ENCODE results near the gene WDR74.
"Not testable (repeated sequence)": the region's sequence is repeated elsewhere in the genome, so short reads cannot be mapped to it uniquely, and the experiment has no call there.

Gene WDR74

GRCh38 chr11:62844154-62844553 is 4.8 kb upstream of the WDR74 start:
- no peak overlapping the region for H3K4me2 ChIP-seq (ENCODE audit: insufficient read depth, low read length)
- peaks cover 3% of the 10 kb centered on the region for H3K79me2 ChIP-seq (ENCODE audit: insufficient read depth, low read length)
- TF ChIP-seq CTCF (IDR thresholded peaks at IDR 0.05; ENCODE audit: borderline replicate concordance, extremely low read depth, low read length, poor library complexity, severe bottlenecking): no peak
- no peak for TF ChIP-seq EZH2 (IDR thresholded peaks at IDR 0.05; ENCODE audit: borderline replicate concordance, low read depth, low read length, severe bottlenecking)
- H3K4me3 ChIP-seq (ENCODE audit: low read depth in 1 of 2, low read length in 2 of 2): no peak overlapping the region
- no peaks in the 10 kb centered on the region for H3K27me3 ChIP-seq (ENCODE audit: insufficient read depth, low read length, poor library complexity)
- H3K9me3 ChIP-seq (ENCODE audit: insufficient read depth, low read length, severe bottlenecking): no peaks in the 10 kb centered on the region
- ATAC-seq (ENCODE audit: insufficient read depth, low read depth): no peak
- no peaks in the 10 kb centered on the region for H4K20me1 ChIP-seq (ENCODE audit: insufficient read depth, low read length)
- H3K4me1 ChIP-seq (ENCODE audit: insufficient read depth, low read length): peaks cover 24% of the 10 kb centered on the region
- H2AFZ ChIP-seq (ENCODE audit: low read depth, low read length): no peak overlapping the region
- no peak for DNase-seq
- H3K36me3 ChIP-seq (ENCODE audit: insufficient read depth, low read length): no peaks in the 10 kb centered on the region
- no peak overlapping the region for H3K27ac ChIP-seq (ENCODE audit: low read length)
- H3K9ac ChIP-seq (ENCODE audit: low read depth, low read length): no peak overlapping the region

GRCh38 chr11:62843466-62843865 is 4.1 kb upstream of the WDR74 start:
- H3K4me2 ChIP-seq (ENCODE audit: insufficient read depth, low read length): no peak overlapping the region

GRCh38 chr11:62842891-62843290 is 3.5 kb upstream of the WDR74 start:
- peak overlapping the region in 1 of 2 experiments; percentile 59; a peak in 2 of 4 replicates for H3K4me3 ChIP-seq (ENCODE audit: low read depth in 1 of 2, low read length in 2 of 2)
- peak overlapping the region; percentile 77 for H3K4me2 ChIP-seq (ENCODE audit: insufficient read depth, low read length)

More at GRCh38 chr11:62843466-62843865, 4.1 kb upstream of the WDR74 start:
- no peaks in the 10 kb centered on the region for H3K9me3 ChIP-seq (ENCODE audit: insufficient read depth, low read length, severe bottlenecking)
- peaks cover 10% of the 10 kb centered on the region for H3K79me2 ChIP-seq (ENCODE audit: insufficient read depth, low read length)
- ATAC-seq (ENCODE audit: insufficient read depth, low read depth): no peak
- no peaks in the 10 kb centered on the region for H3K36me3 ChIP-seq (ENCODE audit: insufficient read depth, low read length)
- 0 out of 2 replicates have a peak overlapping the region, but pooled peaks have one; percentile 31 for H3K27ac ChIP-seq (ENCODE audit: low read length)
- no peak overlapping the region; the same call in 1 of the 2 replicates for H3K9ac ChIP-seq (ENCODE audit: low read depth, low read length)
- H3K4me3 ChIP-seq (ENCODE audit: low read depth in 1 of 2, low read length in 2 of 2): no peak overlapping the region
- DNase-seq: no peak
- no peak overlapping the region for H2AFZ ChIP-seq (ENCODE audit: low read depth, low read length)
- no peaks in the 10 kb centered on the region for H3K27me3 ChIP-seq (ENCODE audit: insufficient read depth, low read length, poor library complexity)
- H4K20me1 ChIP-seq (ENCODE audit: insufficient read depth, low read length): no peaks in the 10 kb centered on the region
- TF ChIP-seq EZH2 (IDR thresholded peaks at IDR 0.05; ENCODE audit: borderline replicate concordance, low read depth, low read length, severe bottlenecking): no peak
- no peak for TF ChIP-seq CTCF (IDR thresholded peaks at IDR 0.05; ENCODE audit: borderline replicate concordance, extremely low read depth, low read length, poor library complexity, severe bottlenecking)
- peaks cover 26% of the 10 kb centered on the region for H3K4me1 ChIP-seq (ENCODE audit: insufficient read depth, low read length)

GRCh38 chr11:62842171-62842741 is 2.9 kb upstream of the WDR74 start:
- Histone ChIP-seq H3K36me3 (ENCODE audit: insufficient read depth, low read length) (peaks cover 8% of the 10 kb centered on the region), H2AFZ (ENCODE audit: low read depth, low read length) (peak overlapping the region; percentile 78), H3K4me2 (ENCODE audit: insufficient read depth, low read length) (peak overlapping the region; percentile 77), H3K9ac (ENCODE audit: low read depth, low read length) (peak overlapping the region; percentile 74), H3K4me3 (ENCODE audit: low read depth in 1 of 2, low read length in 2 of 2) (peak overlapping the region; percentile 40 to 59; a peak in 3 of 4 replicates), H3K27me3 (ENCODE audit: insufficient read depth, low read length, poor library complexity) (no peaks in the 10 kb centered on the region), H3K79me2 (ENCODE audit: insufficient read depth, low read length) (peaks cover 21% of the 10 kb centered on the region), H4K20me1 (ENCODE audit: insufficient read depth, low read length) (no peaks in the 10 kb centered on the region), H3K27ac (ENCODE audit: low read length) (peak overlapping the region; percentile 94), H3K9me3 (ENCODE audit: insufficient read depth, low read length, severe bottlenecking) (no peaks in the 10 kb centered on the region), H3K4me1 (ENCODE audit: insufficient read depth, low read length) (peaks cover 38% of the 10 kb centered on the region)
- DNase-seq (peak; percentile 71), ATAC-seq (ENCODE audit: insufficient read depth, low read depth) (no peak)
- TF ChIP-seq CTCF (IDR thresholded peaks at IDR 0.05; ENCODE audit: borderline replicate concordance, extremely low read depth, low read length, poor library complexity, severe bottlenecking) (no peak), EZH2 (IDR thresholded peaks at IDR 0.05; ENCODE audit: borderline replicate concordance, low read depth, low read length, severe bottlenecking) (no peak)

More at GRCh38 chr11:62842891-62843290, 3.5 kb upstream of the WDR74 start:
- DNase-seq; H3K9me3 ChIP-seq (ENCODE audit: insufficient read depth, low read length, severe bottlenecking); H4K20me1 ChIP-seq (ENCODE audit: insufficient read depth, low read length); H3K36me3 ChIP-seq (ENCODE audit: insufficient read depth, low read length); H3K27me3 ChIP-seq (ENCODE audit: insufficient read depth, low read length, poor library complexity); ATAC-seq (ENCODE audit: insufficient read depth, low read depth): not testable (repeated sequence)
- Histone ChIP-seq H3K4me1 (ENCODE audit: insufficient read depth, low read length) (peaks cover 32% of the 10 kb centered on the region), H3K79me2 (ENCODE audit: insufficient read depth, low read length) (peaks cover 15% of the 10 kb centered on the region), H2AFZ (ENCODE audit: low read depth, low read length) (peak overlapping the region; percentile 78), H3K9ac (ENCODE audit: low read depth, low read length) (peak overlapping the region; percentile 74), H3K27ac (ENCODE audit: low read length) (peak overlapping the region; percentile 94)
